Measurements from ENCODE around the gene AP1AR. TPM values are rescaled to one million over a fixed set of nuclear protein-coding genes. Genes with fewer than 3 reads are reported as not detected.

The AP1AR gene
- total and polyA plus RNA-seq, 2 of the 4 experiments (the other 2 are of a cell fraction) = 4.0 to 4.7 TPM

DNA sequence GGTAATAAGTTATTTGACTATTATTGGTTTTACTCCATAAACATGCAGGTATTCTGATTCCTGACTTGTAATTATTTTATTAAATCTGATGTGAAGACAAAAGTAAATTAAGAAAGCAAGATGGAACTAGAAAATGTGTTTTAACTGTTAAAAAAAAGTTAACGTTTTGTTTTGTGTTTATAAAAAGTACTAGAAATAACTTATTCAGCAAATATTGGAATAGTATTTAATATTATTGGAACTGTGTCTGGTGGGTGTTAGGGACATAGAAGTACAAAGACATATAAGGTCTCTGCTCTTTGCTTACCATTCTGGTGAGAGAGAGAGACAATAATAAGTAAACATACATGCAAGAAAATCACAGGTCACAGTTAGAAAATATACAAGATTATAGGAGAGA lies 38.5 kb downstream of the AP1AR start:
- H3K18ac ChIP-seq (ENCODE audit: low read depth, low read length) = no peak overlapping the region; the same call in 1 of the 2 replicates
- no peak overlapping the region for H2BK15ac ChIP-seq (ENCODE audit: low read depth, low read length)
- H2AFZ ChIP-seq (replicated peaks; ENCODE audit: low read length, poor library complexity) = no peak overlapping the region
- no peak overlapping the region for H2AK5ac ChIP-seq (ENCODE audit: low read depth, low read length)
- peaks cover 9 to 14% of the 10 kb centered on the region in 2 experiments for H3K79me1 ChIP-seq (ENCODE audit: low read depth in 1 of 2, low read length in 2 of 2)
- H2BK5ac ChIP-seq (ENCODE audit: low read depth, low read length, poor library complexity, severe bottlenecking) = peak overlapping the region; percentile 77
- no peaks in the 10 kb centered on the region for H4K20me1 ChIP-seq (ENCODE audit: insufficient read depth, low read length)
- dilution Hi-C loops (cut with HindIII; ENCODE audit: low sequenced_read_pairs, unreplicated experiment) (no loop called here), in situ Hi-C loops (cut with MboI; ENCODE audit: low sequenced_read_pairs) (no loop called here), intact Hi-C loops (cut with micrococcal nuclease) (no loop called here)
- no peak overlapping the region for H3K4me2 ChIP-seq (ENCODE audit: low read depth, low read length)
- no peak overlapping the region for H4K5ac ChIP-seq (ENCODE audit: low read depth, low read length)
- no peak overlapping the region for H3K9ac ChIP-seq (ENCODE audit: low read depth, low read length)
- peaks cover 4% of the 10 kb centered on the region; the same call in 1 of the 2 replicates for H3K9me3 ChIP-seq (ENCODE audit: control insufficient read depth, insufficient read depth, low read length)
- no TSS peak for BruUV-seq (replicated peaks)
- H3K14ac ChIP-seq (replicated peaks; ENCODE audit: low read depth, low read length) = no peak overlapping the region
- peak overlapping the region in 1 of 2 experiments; percentile 68; a peak in 2 of 4 replicates for H4K8ac ChIP-seq (ENCODE audit: low read depth in 2 of 2, low read length in 2 of 2)
- CTCF ChIA-PET = no interaction called here
- no peaks in the 10 kb centered on the region for H3K36me3 ChIP-seq (ENCODE audit: control insufficient read depth, insufficient read depth, low read length)
- H3K27ac ChIP-seq (ENCODE audit: insufficient read depth, low read length) = no peak overlapping the region
- H2BK120ac ChIP-seq (ENCODE audit: low read depth, low read length) = peak overlapping the region; percentile 45
- H2BK20ac ChIP-seq (ENCODE audit: low read depth, low read length) = no peak overlapping the region
- POLR2A ChIA-PET (ENCODE audit: unreplicated experiment) = no interaction called here
- DNase-seq (no peak), ATAC-seq (ENCODE audit: low read depth) (no peak)
- no peak overlapping the region for H2AK9ac ChIP-seq (replicated peaks; ENCODE audit: low read depth, low read length, poor library complexity)
- no peak overlapping the region; the same call in 1 of the 2 replicates for H3K23ac ChIP-seq (ENCODE audit: low read depth, low read length)
- no CpG with 5 or more reads among the region's 1 CpG for WGBS, 2 experiments (ENCODE audit: extremely low coverage in 2 of 2, insufficient read length in 1 of 2)
- no peak overlapping the region for H4K91ac ChIP-seq (ENCODE audit: insufficient read depth, low read depth, low read length)
- H3K27me3 ChIP-seq (ENCODE audit: control insufficient read depth, insufficient read depth, low read length) = no peaks in the 10 kb centered on the region
- peaks cover 6% of the 10 kb centered on the region; the same call in 1 of the 2 replicates for H3K9me1 ChIP-seq (ENCODE audit: insufficient read depth, low read length)
- TF ChIP-seq MAFK (IDR thresholded peaks at IDR 0.05; ENCODE audit: low read depth, low read length) = peak; percentile 38; the same call in 1 of the 2 replicates
- TF ChIP-seq POLR2A (IDR thresholded peaks at IDR 0.05; ENCODE audit: low read depth, low read length) = no peak
- no peak overlapping the region; the same call in 1 of the 2 replicates for H3K4ac ChIP-seq (ENCODE audit: low read depth, low read length)
- no peak overlapping the region for H3K56ac ChIP-seq (ENCODE audit: extremely low read depth, insufficient read depth, low read length)
- peaks cover 3% of the 10 kb centered on the region for H3K4me1 ChIP-seq (ENCODE audit: control insufficient read depth, insufficient read depth, low read length)
- H3K4me3 ChIP-seq (ENCODE audit: insufficient read depth, low read depth, low read length) = no peak overlapping the region

All from IMR-90 (cell line).